ENCODE data around the gene PRMT3.
"Not testable (repeated sequence)": the region's sequence is repeated elsewhere in the genome, so short reads cannot be mapped to it uniquely, and the experiment has no call there.

PRMT3 gene

GRCh38 chr11:20374741-20375300, 12.7 kb upstream of the PRMT3 start:
- DNase-seq (ENCODE audit: low read depth) = no peak

- DNase-seq (ENCODE audit: low read depth) = no peak
Measured at GRCh38 chr11:20376162-20376730, 11.3 kb upstream of the PRMT3 start.

GRCh38 chr11:20385996-20386395, 1.5 kb upstream of the PRMT3 start:
- DNase-seq (ENCODE audit: low read depth) = not testable (repeated sequence)

- DNase-seq (ENCODE audit: low read depth) = peak; percentile 8
Measured at GRCh38 chr11:20388096-20389055, 860 bp downstream of the PRMT3 start.

GRCh38 chr11:20397281-20397680, 9.8 kb downstream of the PRMT3 start:
- no peak for DNase-seq (ENCODE audit: low read depth)

GRCh38 chr11:20399498-20399897, 12.0 kb downstream of the PRMT3 start:
- no peak for DNase-seq (ENCODE audit: low read depth)

- DNase-seq (ENCODE audit: low read depth) = no peak
Measured at GRCh38 chr11:20403059-20403458, 15.5 kb downstream of the PRMT3 start.

- DNase-seq (ENCODE audit: low read depth) = no peak
Measured at GRCh38 chr11:20406484-20406883, 19.0 kb downstream of the PRMT3 start.

GRCh38 chr11:20407344-20407743, 19.8 kb downstream of the PRMT3 start:
- DNase-seq (ENCODE audit: low read depth) = no peak

- DNase-seq (ENCODE audit: low read depth) = no peak
Measured at GRCh38 chr11:20415432-20415831, 27.9 kb downstream of the PRMT3 start.

GRCh38 chr11:20417771-20418170, 30.3 kb downstream of the PRMT3 start:
- DNase-seq (ENCODE audit: low read depth) = no peak

- DNase-seq (ENCODE audit: low read depth) = no peak
Measured at GRCh38 chr11:20421946-20422345, 34.4 kb downstream of the PRMT3 start.

- no peak for DNase-seq (ENCODE audit: low read depth)
Measured at GRCh38 chr11:20429216-20429615, 41.7 kb downstream of the PRMT3 start.

GRCh38 chr11:20438637-20439036, 51.1 kb downstream of the PRMT3 start:
- DNase-seq (ENCODE audit: low read depth) = no peak

- no peak for DNase-seq (ENCODE audit: low read depth)
Measured at GRCh38 chr11:20443596-20443995, 56.1 kb downstream of the PRMT3 start.

GRCh38 chr11:20444535-20444934, 57.0 kb downstream of the PRMT3 start:
- no peak for DNase-seq (ENCODE audit: low read depth)

- no peak for DNase-seq (ENCODE audit: low read depth)
Measured at GRCh38 chr11:20448834-20449233, 61.3 kb downstream of the PRMT3 start.

GRCh38 chr11:20450829-20451228, 63.3 kb downstream of the PRMT3 start:
- DNase-seq (ENCODE audit: low read depth) = no peak

- no peak for DNase-seq (ENCODE audit: low read depth)
Measured at GRCh38 chr11:20451568-20451967, 64.1 kb downstream of the PRMT3 start.

GRCh38 chr11:20452585-20452984, 65.1 kb downstream of the PRMT3 start:
- DNase-seq (ENCODE audit: low read depth) = no peak

- DNase-seq (ENCODE audit: low read depth) = no peak
Measured at GRCh38 chr11:20453657-20454316, 66.3 kb downstream of the PRMT3 start.

GRCh38 chr11:20457001-20457799, 69.7 kb downstream of the PRMT3 start:
- DNase-seq (ENCODE audit: low read depth) = no peak
